Measurements from ENCODE around the gene KCNE1. TPM values are rescaled to one million over a fixed set of nuclear protein-coding genes. Genes with fewer than 3 reads are reported as not detected.
A peak's percentile ranks its signal among the peaks of the same experiment; 100 is the strongest.
"Not testable (repeated sequence)": the region's sequence is repeated elsewhere in the genome, so short reads cannot be mapped to it uniquely, and the experiment has no call there.

The KCNE1 gene
- 1 to 10 TPM in 4 of 8 experiments, under 1 TPM in 4; 0.22 to 3.1 (median 1.1) TPM for total RNA-seq

DNA sequence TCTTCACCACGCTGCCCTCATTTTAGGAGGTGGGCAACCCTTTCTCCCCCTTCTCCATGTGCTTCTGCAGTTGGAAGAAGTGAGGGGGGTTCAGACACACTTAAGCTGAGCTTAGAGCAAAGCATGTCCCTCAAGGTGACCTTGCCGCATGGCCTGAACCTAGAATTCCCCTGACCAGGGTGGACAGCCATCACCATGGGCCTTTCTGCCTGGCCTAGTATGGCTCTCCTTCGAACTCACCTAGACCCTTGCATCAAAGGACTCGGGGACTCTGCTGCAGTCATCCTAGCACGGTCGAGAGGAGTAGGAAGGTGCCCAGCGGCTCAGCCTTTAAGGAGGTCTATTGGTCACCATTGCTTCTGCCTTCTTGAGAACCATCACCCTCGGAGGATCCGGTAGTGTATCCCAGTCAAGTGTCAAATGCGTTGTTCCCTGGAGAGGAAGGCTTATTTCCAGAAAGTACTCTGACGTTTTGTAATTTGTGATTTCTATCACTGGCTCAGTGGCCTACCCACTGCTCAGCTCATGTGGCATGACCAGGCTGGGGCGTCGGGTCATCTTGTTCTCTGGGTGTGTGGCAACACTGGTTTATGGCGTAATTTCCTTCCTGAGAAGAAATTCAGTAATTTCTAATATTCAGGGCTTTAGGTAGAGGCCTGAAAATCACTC is at the start of gene KCNE1:
Gene KCNE1 (minus strand): TSS at position 424 of the 669 bp plus-strand sequence. CDS start 62,576 bp downstream, outside the sequence.
- H3K4me3 ChIP-seq: no peak within 1 kb of the TSS
- 67 to 100% (median 87%) methylated on average over 1 to 10 of the region's 14 CpGs; no CpG with 5 or more reads in 1 of the 10 experiments for WGBS, 10 experiments
- H3K4me1 ChIP-seq (replicated peaks in 1 of 2): no peaks in the 10 kb centered on the region
- in situ Hi-C loops (cut with MboI; ENCODE audit: low pct_unique_long_range_greater_than_20kb in 2 of 9, low sequenced_read_pairs in 9 of 9, unreplicated experiment in 9 of 9): no loop called here
- H3K27ac ChIP-seq: no peak within 1 kb of the TSS
- ATAC-seq (replicated peaks in 6 of 8): peak in 1 of 8 experiments; percentile 2

DNA sequence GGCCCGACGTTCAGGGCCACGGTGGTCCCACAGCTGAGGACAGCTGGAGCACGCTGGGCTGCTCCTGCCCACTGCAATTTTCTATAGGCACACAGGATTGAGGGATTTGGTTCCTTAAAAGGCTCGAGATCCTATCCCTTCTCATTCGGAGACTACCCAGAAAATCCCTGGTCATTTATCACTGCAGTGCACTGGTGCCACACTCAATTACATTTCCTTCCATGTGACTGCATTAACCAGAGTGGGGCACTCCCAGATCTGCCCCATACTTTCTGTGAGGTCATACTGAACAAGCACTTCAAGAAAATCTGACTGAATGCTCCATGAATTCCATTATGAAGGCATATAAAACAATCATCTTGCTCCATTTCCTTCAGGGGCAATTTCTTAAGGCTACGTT is 49.8 kb upstream of the KCNE1 start:
- in situ Hi-C loops (cut with MboI; ENCODE audit: low pct_unique_long_range_greater_than_20kb in 2 of 9, low sequenced_read_pairs in 9 of 9, unreplicated experiment in 9 of 9): no loop called here
- Histone ChIP-seq H3K4me1 (replicated peaks in 1 of 2) (no peaks in the 10 kb centered on the region), H3K4me3 (no peak overlapping the region), H3K27ac (no peak overlapping the region)
- ATAC-seq (replicated peaks in 6 of 8): peak in 7 of 8 experiments; percentile 30 to 85 (median 45)
- WGBS, 10 experiments: 50 to 100% (median 75%) methylated on average over 1 to 6 of the region's 7 CpGs; no CpG with 5 or more reads in 1 of the 10 experiments

DNA sequence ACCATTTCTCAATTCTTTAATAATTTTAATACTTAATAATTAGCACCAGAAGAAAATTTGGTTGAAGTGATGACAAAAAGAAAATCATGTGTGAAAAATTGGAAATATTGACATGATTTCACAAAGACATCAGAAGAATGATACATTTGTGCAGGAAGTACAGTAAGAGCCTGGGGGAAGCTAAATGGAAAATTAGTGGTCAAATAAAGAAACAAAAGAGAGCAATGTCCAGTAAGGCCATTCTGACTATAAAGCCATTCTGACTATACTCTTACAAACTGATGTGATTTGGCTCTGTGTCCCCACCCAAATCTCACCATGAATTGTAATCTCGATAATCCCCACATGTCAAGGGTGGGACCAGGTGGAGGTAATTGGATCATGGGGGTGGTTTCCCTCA is 48.6 kb upstream of the KCNE1 start:
- H3K4me1 ChIP-seq (replicated peaks in 1 of 2): no peaks in the 10 kb centered on the region
- in situ Hi-C loops (cut with MboI; ENCODE audit: low pct_unique_long_range_greater_than_20kb in 2 of 9, low sequenced_read_pairs in 9 of 9, unreplicated experiment in 9 of 9): no loop called here
- WGBS, 10 experiments: 0% methylated on average over 1 of the region's 1 CpG; no CpG with 5 or more reads in 9 of the 10 experiments
- ATAC-seq (replicated peaks in 6 of 8): no peak
- no peak overlapping the region for H3K27ac ChIP-seq
- H3K4me3 ChIP-seq: no peak overlapping the region

DNA sequence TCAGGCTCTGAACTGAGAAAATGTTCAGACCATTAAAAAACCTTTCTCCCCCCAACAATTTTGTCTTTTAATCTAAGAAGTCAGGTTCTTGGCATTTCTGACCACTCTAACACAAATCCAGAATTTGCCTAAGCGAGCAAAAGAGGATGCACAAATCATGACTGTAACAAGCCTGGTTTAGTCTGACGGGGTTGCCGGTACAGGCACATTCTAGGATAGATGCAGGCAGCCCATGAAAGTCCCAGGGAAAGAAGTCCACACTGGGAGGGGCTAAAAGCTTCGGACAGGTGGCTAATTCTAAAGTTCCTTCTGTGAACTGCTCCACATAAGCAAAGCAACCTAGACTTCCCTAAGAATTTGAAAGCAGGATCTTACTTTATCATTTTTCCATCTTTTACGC is 48.0 kb upstream of the KCNE1 start:
- ATAC-seq (replicated peaks in 6 of 8): no peak
- 72 to 100% (median 90%) methylated on average over 1 to 5 of the region's 5 CpGs for WGBS, 10 experiments
- Histone ChIP-seq H3K27ac (no peak overlapping the region), H3K4me1 (replicated peaks in 1 of 2) (no peaks in the 10 kb centered on the region), H3K4me3 (no peak overlapping the region)
- in situ Hi-C loops (cut with MboI; ENCODE audit: low pct_unique_long_range_greater_than_20kb in 2 of 9, low sequenced_read_pairs in 9 of 9, unreplicated experiment in 9 of 9): no loop called here

DNA sequence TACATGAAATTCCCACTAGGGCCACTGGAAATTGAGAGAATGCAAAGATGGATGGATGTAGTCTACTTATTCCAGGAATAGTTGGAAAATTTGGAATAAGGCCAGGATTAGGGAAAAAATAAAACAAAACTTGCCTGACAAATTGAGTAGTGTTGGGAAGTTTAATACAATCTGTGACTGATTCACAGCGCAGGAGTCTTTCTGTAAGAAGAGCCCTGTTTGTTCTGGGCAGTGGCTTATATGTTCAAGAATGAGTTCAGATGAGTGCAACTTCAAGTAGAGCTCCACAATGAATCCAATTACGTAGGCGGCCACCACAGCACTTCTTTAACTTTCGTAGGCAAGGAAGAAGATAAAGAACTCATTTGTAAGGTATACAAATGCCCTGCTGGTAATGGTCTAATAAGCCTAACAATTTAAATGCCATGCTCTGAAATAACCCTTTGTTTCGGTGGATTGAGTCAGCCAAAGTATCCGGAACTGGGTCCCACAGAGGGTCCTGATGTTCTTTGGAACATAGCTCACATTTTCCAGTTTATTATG is 47.1 kb upstream of the KCNE1 start:
- ATAC-seq (replicated peaks in 6 of 8): peak in 4 of 8 experiments; percentile 18 to 48 (median 34)
- in situ Hi-C loops (cut with MboI; ENCODE audit: low pct_unique_long_range_greater_than_20kb in 2 of 9, low sequenced_read_pairs in 9 of 9, unreplicated experiment in 9 of 9): no loop called here
- 33 to 97% (median 83%) methylated on average over 1 to 6 of the region's 6 CpGs; no CpG with 5 or more reads in 1 of the 10 experiments for WGBS, 10 experiments
- Histone ChIP-seq H3K4me3 (no peak overlapping the region), H3K27ac (no peak overlapping the region), H3K4me1 (replicated peaks in 1 of 2) (no peaks in the 10 kb centered on the region)

DNA sequence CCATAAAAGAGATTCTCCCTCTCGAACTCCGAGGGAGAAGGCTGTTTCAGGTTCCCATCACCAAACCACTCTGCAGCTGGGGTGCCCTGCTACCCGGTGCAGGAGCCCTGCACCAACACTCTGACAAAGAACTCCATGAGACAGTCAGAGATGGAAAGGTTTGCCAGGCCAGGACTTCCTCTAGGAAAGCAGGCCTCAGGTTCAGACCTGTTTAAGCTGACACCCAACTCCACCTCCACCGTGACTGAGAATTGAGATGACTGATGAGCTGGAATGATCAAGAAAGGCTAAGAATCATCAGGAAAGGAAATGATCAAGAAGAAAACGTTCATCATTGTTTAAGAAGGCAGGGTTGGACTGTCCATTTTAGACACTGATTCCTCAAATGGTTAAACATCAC is 46.2 kb upstream of the KCNE1 start:
- in situ Hi-C loops (cut with MboI; ENCODE audit: low pct_unique_long_range_greater_than_20kb in 2 of 9, low sequenced_read_pairs in 9 of 9, unreplicated experiment in 9 of 9): no loop called here
- no peak for ATAC-seq (replicated peaks in 6 of 8)
- no peaks in the 10 kb centered on the region for H3K4me1 ChIP-seq (replicated peaks in 1 of 2)
- H3K27ac ChIP-seq: no peak overlapping the region
- no peak overlapping the region for H3K4me3 ChIP-seq
- WGBS, 10 experiments: 60 to 100% (median 85%) methylated on average over 1 to 5 of the region's 5 CpGs

DNA sequence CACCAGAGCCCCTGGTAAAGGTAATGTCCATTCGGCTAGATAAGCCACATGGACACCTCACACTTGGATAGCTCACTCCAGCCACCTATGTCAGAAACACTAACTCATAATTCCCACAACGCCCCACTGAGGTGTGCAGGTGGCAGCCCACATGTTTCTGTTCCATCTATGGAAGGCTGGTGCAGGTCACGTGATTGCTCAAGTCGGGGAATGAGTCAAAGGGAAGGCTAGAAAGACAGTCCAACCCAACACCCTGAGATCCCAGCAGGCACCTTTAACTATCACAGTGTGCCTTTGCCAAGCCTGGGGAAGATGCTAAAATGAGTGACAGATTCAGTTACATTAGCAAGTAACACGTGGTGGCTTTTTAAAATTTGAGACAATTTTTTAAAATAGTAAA is 45.3 kb upstream of the KCNE1 start:
- no peak overlapping the region for H3K27ac ChIP-seq
- no peak overlapping the region for H3K4me3 ChIP-seq
- no peak for ATAC-seq (replicated peaks in 6 of 8)
- in situ Hi-C loops (cut with MboI; ENCODE audit: low pct_unique_long_range_greater_than_20kb in 2 of 9, low sequenced_read_pairs in 9 of 9, unreplicated experiment in 9 of 9): no loop called here
- no peaks in the 10 kb centered on the region for H3K4me1 ChIP-seq (replicated peaks in 1 of 2)
- WGBS, 10 experiments: 33 to 83% (median 68%) methylated on average over 1 to 5 of the region's 5 CpGs; no CpG with 5 or more reads in 1 of the 10 experiments

DNA sequence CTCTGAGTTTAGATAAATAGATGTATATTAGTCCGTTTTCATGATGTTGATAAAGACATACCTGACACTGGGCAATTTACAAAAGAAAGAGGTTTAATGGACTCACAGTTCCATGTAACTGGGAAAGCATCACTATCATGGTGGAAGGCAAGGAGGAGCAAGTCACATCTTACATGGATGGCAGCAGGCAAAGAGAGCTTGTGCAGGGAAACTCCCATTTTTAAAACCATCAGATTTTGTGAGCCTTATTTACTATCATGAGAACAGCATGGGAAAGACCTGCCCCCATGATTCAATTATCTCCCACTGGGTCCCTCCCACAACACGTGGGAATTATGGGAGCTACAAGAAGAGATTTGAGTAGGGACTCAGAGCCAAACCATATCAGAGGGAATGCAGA is 42.7 kb upstream of the KCNE1 start:
- H3K4me1 ChIP-seq (replicated peaks in 1 of 2); H3K4me3 ChIP-seq; H3K27ac ChIP-seq; in situ Hi-C loops (cut with MboI; ENCODE audit: low pct_unique_long_range_greater_than_20kb in 2 of 9, low sequenced_read_pairs in 9 of 9, unreplicated experiment in 9 of 9); ATAC-seq (replicated peaks in 6 of 8): not testable (repeated sequence)
- WGBS, 10 experiments: 70 to 100% (median 100%) methylated on average over 1 to 2 of the region's 2 CpGs; no CpG with 5 or more reads in 5 of the 10 experiments

DNA sequence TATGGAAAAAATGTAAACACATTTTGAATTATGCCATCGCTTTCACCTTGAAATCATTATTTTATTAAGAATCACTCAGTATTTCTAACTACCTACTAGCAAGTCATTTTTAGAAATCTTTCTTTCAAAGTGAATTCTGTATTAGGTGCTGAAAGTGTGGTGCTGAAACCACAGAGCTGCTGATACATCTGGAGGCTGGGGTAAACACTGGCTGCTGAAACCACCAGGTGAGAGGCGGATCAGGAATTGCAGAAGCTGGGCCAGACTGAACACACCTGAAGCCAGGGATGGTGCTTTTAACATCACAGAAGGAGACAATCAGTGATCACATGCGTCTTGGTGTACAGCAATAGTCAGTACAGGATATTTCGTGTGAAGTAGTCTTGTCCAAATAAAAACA is 42.2 kb upstream of the KCNE1 start:
- in situ Hi-C loops (cut with MboI; ENCODE audit: low pct_unique_long_range_greater_than_20kb in 2 of 9, low sequenced_read_pairs in 9 of 9, unreplicated experiment in 9 of 9): no loop called here
- Histone ChIP-seq H3K4me3 (no peak overlapping the region), H3K27ac (no peak overlapping the region), H3K4me1 (replicated peaks in 1 of 2) (no peaks in the 10 kb centered on the region)
- 80 to 100% (median 97%) methylated on average over 1 to 4 of the region's 4 CpGs; no CpG with 5 or more reads in 1 of the 10 experiments for WGBS, 10 experiments
- ATAC-seq (replicated peaks in 6 of 8): no peak

DNA sequence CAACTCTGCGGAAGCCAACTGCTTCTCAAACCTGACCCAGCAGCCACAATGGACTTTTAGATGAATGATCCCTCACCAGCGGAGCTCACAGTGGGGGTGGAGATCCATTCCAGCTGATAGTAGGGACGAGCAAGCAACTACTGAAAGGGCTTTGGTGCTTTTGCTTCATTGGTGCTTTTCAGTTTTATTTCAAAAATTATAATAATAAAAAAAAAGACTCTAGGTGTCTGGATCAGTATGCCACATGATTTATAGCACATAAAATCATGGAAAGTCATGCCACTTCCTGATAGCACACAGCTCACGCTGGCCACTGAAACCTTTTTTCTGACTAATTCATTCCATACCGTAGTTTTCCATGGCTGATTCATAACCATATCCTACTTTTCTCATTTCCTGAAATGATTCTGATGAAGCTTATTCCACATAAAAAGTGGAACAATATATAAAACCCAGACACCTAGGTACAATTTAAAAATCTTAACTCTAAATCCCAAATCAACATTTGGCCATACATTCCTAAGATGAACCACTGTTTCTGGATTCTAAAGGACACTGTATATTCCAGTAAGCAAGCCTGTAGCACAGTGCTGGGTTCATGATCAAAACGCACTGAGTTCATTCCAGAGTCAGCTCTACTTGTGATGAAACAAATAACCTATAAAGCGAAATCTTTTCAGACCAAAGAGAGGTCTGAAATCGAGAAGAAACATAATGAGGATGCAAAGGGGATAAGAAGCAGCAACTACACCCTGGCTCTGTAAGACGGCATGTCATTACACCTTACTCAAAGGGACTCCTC is 41.3 kb upstream of the KCNE1 start:
- H3K4me3 ChIP-seq: no peak overlapping the region
- no peak overlapping the region for H3K27ac ChIP-seq
- ATAC-seq (replicated peaks in 6 of 8): peak in 5 of 8 experiments; percentile 51 to 78 (median 63)
- in situ Hi-C loops (cut with MboI; ENCODE audit: low pct_unique_long_range_greater_than_20kb in 2 of 9, low sequenced_read_pairs in 9 of 9, unreplicated experiment in 9 of 9): no loop called here
- WGBS, 10 experiments: 22 to 95% (median 64%) methylated on average over 3 to 8 of the region's 9 CpGs
- H3K4me1 ChIP-seq (replicated peaks in 1 of 2): no peaks in the 10 kb centered on the region

DNA sequence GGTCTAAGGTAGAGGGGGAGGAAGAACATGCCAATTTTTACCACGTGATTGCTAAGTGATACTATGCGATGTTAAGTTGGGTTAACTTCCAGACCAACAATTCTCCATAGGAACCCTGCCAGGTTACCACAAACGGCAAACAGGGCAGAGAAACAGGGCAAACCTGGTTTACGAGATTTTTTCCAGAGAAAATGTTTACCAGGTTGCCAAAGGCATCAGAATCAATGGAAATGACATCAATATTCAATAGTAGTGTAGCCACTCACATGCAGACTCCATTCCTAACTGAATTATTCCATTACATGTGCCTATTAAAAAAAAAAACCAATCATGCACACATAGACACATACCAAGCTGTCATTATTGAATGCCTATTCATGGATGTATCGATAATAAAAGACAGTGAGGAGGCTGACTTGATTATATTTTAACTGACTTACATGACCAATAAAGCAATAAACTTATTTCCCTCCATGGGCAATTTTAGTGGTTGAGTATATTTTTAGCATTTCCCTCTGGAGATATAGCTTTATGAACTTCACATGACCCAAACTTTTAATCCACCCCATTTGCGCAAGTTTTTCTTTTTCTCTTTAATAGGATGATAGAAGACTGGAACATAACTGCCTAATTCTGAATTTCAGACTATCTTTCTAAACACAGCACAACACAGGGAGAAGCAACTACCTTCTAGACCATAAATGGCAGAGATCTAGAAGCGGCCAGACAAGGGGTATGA is 40.5 kb upstream of the KCNE1 start:
- peak in 3 of 8 experiments; percentile 16 to 78 (median 28) for ATAC-seq (replicated peaks in 6 of 8)
- in situ Hi-C loops (cut with MboI; ENCODE audit: low pct_unique_long_range_greater_than_20kb in 2 of 9, low sequenced_read_pairs in 9 of 9, unreplicated experiment in 9 of 9): no loop called here
- no peak overlapping the region for H3K4me3 ChIP-seq
- H3K4me1 ChIP-seq (replicated peaks in 1 of 2): no peaks in the 10 kb centered on the region
- no peak overlapping the region for H3K27ac ChIP-seq
- WGBS, 10 experiments: 59 to 93% (median 79%) methylated on average over 1 to 6 of the region's 7 CpGs; no CpG with 5 or more reads in 1 of the 10 experiments

DNA sequence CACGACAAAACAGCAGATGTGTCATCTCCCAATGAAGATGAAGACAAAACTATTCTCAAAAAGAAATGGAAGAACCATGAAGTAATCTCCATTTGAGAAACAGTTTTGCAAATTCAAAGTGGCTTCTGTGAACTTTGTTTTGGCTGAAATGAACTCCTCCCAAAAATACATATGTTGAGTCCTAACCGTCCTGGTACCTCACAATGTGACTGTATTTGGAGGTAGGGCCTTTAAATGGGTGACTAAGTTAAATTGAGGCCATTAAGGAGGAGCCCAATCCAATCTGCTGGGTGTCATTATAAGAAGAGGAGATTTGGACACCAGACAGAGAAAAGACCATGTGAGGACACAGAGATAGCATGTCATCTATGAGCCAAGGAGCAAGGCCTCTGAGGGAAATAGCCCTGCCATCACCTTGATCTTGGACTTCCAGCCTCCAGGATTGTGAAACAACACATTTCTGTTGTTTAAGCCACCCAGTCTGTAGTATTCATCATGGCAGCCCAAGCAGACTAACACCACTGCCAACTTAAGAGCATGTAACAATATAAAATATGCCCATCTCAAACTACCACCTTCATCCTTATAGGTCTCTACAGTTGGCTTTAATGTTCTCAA is 38.3 kb upstream of the KCNE1 start:
- Histone ChIP-seq H3K4me1 (replicated peaks in 1 of 2) (peaks cover 2% of the 10 kb centered on the region in 2 donors), H3K4me3 (no peak overlapping the region), H3K27ac (no peak overlapping the region)
- in situ Hi-C loops (cut with MboI; ENCODE audit: low pct_unique_long_range_greater_than_20kb in 2 of 9, low sequenced_read_pairs in 9 of 9, unreplicated experiment in 9 of 9): no loop called here
- ATAC-seq (replicated peaks in 6 of 8): peak in 2 of 8 experiments; percentile 52 to 53
- 20 to 100% (median 43%) methylated on average over 1 to 2 of the region's 2 CpGs; no CpG with 5 or more reads in 3 of the 10 experiments for WGBS, 10 experiments

Measured in motor neuron (in vitro differentiated cells).